SK-N-SH (cell line): Measurements from ENCODE around the gene SMIM12. TPM values are rescaled to one million over a fixed set of nuclear protein-coding genes. Genes with fewer than 3 reads are reported as not detected.

ENCODE experiments used
- CTCF ChIA-PET: fragments of 300-600, 350-600 bp; formaldehyde crosslinking; extraction: SDS; loops from one replicate; lab custom pipeline; 2021; lab: Yijun Ruan, JAX
- POLR2A ChIA-PET: fragments of 350-600 bp; sonication (Branson Sonifier 250); formaldehyde crosslinking; extraction: SDS; loops from one replicate; lab custom pipeline; 2020; ENCODE audit warnings: antibody characterized with exemption, inconsistent platforms; lab: Yijun Ruan, JAX
- DNase-seq: peaks from one replicate; pipeline ENCODE4 v3.0.0; 2012
- H2AFZ ChIP-seq: fragments of 200-600 bp; sonication (generic); 2 replicates; pipeline ENCODE4 v1.8.1; 2016; ENCODE audit warnings: antibody characterized with exemption, mild to moderate bottlenecking, low read depth
- H3F3A ChIP-seq: fragments of 200-600 bp; sonication (generic); replicated peaks from 2 replicates; pipeline ENCODE3; 2016; ENCODE audit warnings: antibody characterized with exemption, mild to moderate bottlenecking; ENCODE audit not compliant: insufficient read depth
- H3K27ac ChIP-seq, 2 experiments: fragments of 200-500 bp in 1 of 2; fragments of 200-600 bp in 1 of 2; sonication (Bioruptor generic) in 1 of 2; sonication (generic), shearing (Covaris generic) in 1 of 2; 2 replicates each; pipeline versions ENCODE4 v1.5.1 to v1.6.1; 2014 to 2016; ENCODE audit warnings: low read depth in 2 of 2, inconsistent platforms in 1 of 2, low read length in 1 of 2, mild to moderate bottlenecking in 1 of 2, mixed read lengths in 1 of 2
- H3K27me3 ChIP-seq: fragments of 200-600 bp; sonication (generic), shearing (Covaris generic); 2 replicates; pipeline ENCODE4 v1.6.1; 2016; ENCODE audit warnings: mixed run types; ENCODE audit not compliant: insufficient read depth
- H3K36me3 ChIP-seq, 2 experiments: fragments of 200-500 bp in 1 of 2; fragments of 200-600 bp in 1 of 2; sonication (Bioruptor generic) in 1 of 2; sonication (generic) in 1 of 2; replicated peaks in 1 of 2; 2 replicates each; pipeline versions ENCODE3 to v1.5.1; 2014 to 2016; ENCODE audit warnings: low read length in 1 of 2, mild to moderate bottlenecking in 1 of 2; ENCODE audit not compliant: insufficient read depth in 2 of 2, control insufficient read depth in 1 of 2
- H3K4me1 ChIP-seq, 2 experiments: fragments of 200-500 bp in 1 of 2; fragments of 200-600 bp in 1 of 2; sonication (Bioruptor generic) in 1 of 2; sonication (generic), shearing (Covaris generic) in 1 of 2; 2 replicates each; pipeline versions ENCODE4 v1.5.1 to v1.6.1; 2014 to 2016; ENCODE audit warnings: low read depth in 1 of 2, low read length in 1 of 2, mixed run types in 1 of 2; ENCODE audit not compliant: insufficient read depth in 2 of 2, control insufficient read depth in 1 of 2
- H3K4me2 ChIP-seq: fragments of 200-600 bp; sonication (generic), shearing (Covaris generic); 2 replicates; pipeline ENCODE4 v1.6.1; 2017; ENCODE audit warnings: mixed run types
- H3K4me3 ChIP-seq, 2 experiments: fragments of 200-500 bp in 1 of 2; fragments of 200-600 bp in 1 of 2; sonication (Bioruptor generic) in 1 of 2; sonication (generic), shearing (Covaris generic) in 1 of 2; 2 replicates each; pipeline versions ENCODE4 v1.5.1 to v1.8.1; 2014 to 2016; ENCODE audit warnings: low read depth in 2 of 2, inconsistent platforms in 1 of 2, low read length in 1 of 2, mild to moderate bottlenecking in 1 of 2, mixed read lengths in 1 of 2, moderate library complexity in 1 of 2
- H3K79me2 ChIP-seq: fragments of 200-600 bp; sonication (generic); 2 replicates; pipeline ENCODE4 v1.8.1; 2017; ENCODE audit warnings: mild to moderate bottlenecking; ENCODE audit not compliant: insufficient read depth
- H3K9ac ChIP-seq: fragments of 200-600 bp; sonication (generic); 2 replicates; pipeline ENCODE4 v1.6.1; 2017; ENCODE audit warnings: mixed run types
- H3K9me2 ChIP-seq: fragments of 200-600 bp; sonication (generic); 2 replicates; pipeline ENCODE4 v1.6.1; 2017; ENCODE audit warnings: mixed run types
- H3K9me3 ChIP-seq: fragments of 200-600 bp; sonication (generic); 2 replicates; pipeline ENCODE4 v1.6.1; 2017; ENCODE audit warnings: mixed run types, mild to moderate bottlenecking, moderate library complexity
- H4K20me1 ChIP-seq: fragments of 200-600 bp; sonication (generic); 2 replicates; pipeline ENCODE4 v1.6.1; 2017; ENCODE audit warnings: mild to moderate bottlenecking, mixed run types; ENCODE audit not compliant: insufficient read depth
- CHD2 ChIP-seq: fragments of 150-350 bp; IDR thresholded peaks from 2 replicates; pipeline ENCODE4 v1.6.1; 2018; ENCODE audit warnings: low read length; ENCODE audit not compliant: partially characterized antibody
- ELF1 ChIP-seq: IDR thresholded peaks from 2 replicates; pipeline ENCODE4 v1.4.0; 2012
- EP300 ChIP-seq, 2 experiments: IDR thresholded peaks; 2 replicates each; pipeline versions ENCODE4 v1.4.0 to v1.6.1; 2012; ENCODE audit warnings: borderline replicate concordance in 1 of 2, low read depth in 1 of 2, low read length in 1 of 2
- EZH2phosphoT487 ChIP-seq: fragments of 200-600 bp; sonication (generic); IDR thresholded peaks from 2 replicates; pipeline ENCODE4 v1.6.1; 2017; ENCODE audit warnings: low read depth, mixed run types, mild to moderate bottlenecking, antibody characterized with exemption, moderate library complexity, borderline replicate concordance
- FOSL2 ChIP-seq: IDR thresholded peaks from 2 replicates; pipeline ENCODE4 v1.4.0; 2012; ENCODE audit warnings: low read depth, mild to moderate bottlenecking, moderate library complexity, borderline replicate concordance
- FOXJ3 ChIP-seq: sonication (generic); formaldehyde crosslinking; IDR thresholded peaks from 2 replicates; pipeline ENCODE4 v1.5.1; 2020; ENCODE audit warnings: mild to moderate bottlenecking, missing genetic modification reagents
- GATA2 ChIP-seq: sonication (generic); formaldehyde crosslinking; IDR thresholded peaks from 2 replicates; pipeline ENCODE4 v1.5.0; 2020; ENCODE audit warnings: mild to moderate bottlenecking, missing genetic modification reagents
- MEF2A ChIP-seq: IDR thresholded peaks from 2 replicates; pipeline ENCODE4 v1.4.0; 2012; ENCODE audit warnings: low read depth, borderline replicate concordance
- MXI1 ChIP-seq: IDR thresholded peaks from 2 replicates; pipeline ENCODE4 v1.6.1; 2012; ENCODE audit warnings: mild to moderate bottlenecking, low read depth, low read length, improper control_type of control experiment
- NRF1 ChIP-seq: IDR thresholded peaks from 2 replicates; pipeline ENCODE4 v1.6.1; 2012; ENCODE audit warnings: low read depth, mild to moderate bottlenecking, low read length
- POLR2AphosphoS5 ChIP-seq: IDR thresholded peaks from 2 replicates; pipeline ENCODE4 v1.6.1; 2012; ENCODE audit warnings: low read depth, low read length
- RAD21 ChIP-seq: IDR thresholded peaks from 2 replicates; pipeline ENCODE4 v1.6.1; 2012; ENCODE audit warnings: mild to moderate bottlenecking, low read length
- TAF1 ChIP-seq: IDR thresholded peaks from 2 replicates; pipeline ENCODE4 v1.6.1; 2012; ENCODE audit warnings: low read depth, mild to moderate bottlenecking, low read length, moderate library complexity, borderline replicate concordance
- TCF12 ChIP-seq: IDR thresholded peaks from 2 replicates; pipeline ENCODE4 v1.4.0; 2012
- TEAD4 ChIP-seq: IDR thresholded peaks from 2 replicates; pipeline ENCODE4 v1.4.0; 2012; ENCODE audit warnings: mild to moderate bottlenecking, borderline replicate concordance; ENCODE audit not compliant: insufficient read depth
- YY1 ChIP-seq: IDR thresholded peaks from 2 replicates; pipeline ENCODE4 v1.4.0; 2012; ENCODE audit warnings: low read depth, mild to moderate bottlenecking
- WGBS: methylation state at CpG from one replicate; pipeline ENCODE4 v1.1.6; 2017; ENCODE audit warnings: low lambda C conversion rate; 5-methylcytosine and 5-hydroxymethylcytosine counted together
- polyA plus RNA-seq, 3 experiments: library from polyadenylated mRNA; depleted of rRNA; stranded (reverse); fragments of >200 nt; gene quantifications; 2 replicates each; pipeline ENCODE4 v1.2.3, GENCODE V29; 2012
- TF ChIP-seq, protein P1 (sequence below): IDR thresholded peaks from 2 replicates; pipeline ENCODE4 v1.4.0; 2012; ENCODE audit warnings: low read depth, borderline replicate concordance
- TF ChIP-seq, protein P2 (sequence below): IDR thresholded peaks from 2 replicates; pipeline ENCODE4 v1.6.1; 2012; ENCODE audit warnings: mild to moderate bottlenecking, low read depth, low read length, moderate library complexity
- TF ChIP-seq, protein P3 (sequence below): IDR thresholded peaks from 2 replicates; pipeline ENCODE4; 2012

The SMIM12 gene
- polyA plus RNA-seq, 1 of the 3 experiments (the other 2 are of a cell fraction), result 42.3 TPM

DNA sequence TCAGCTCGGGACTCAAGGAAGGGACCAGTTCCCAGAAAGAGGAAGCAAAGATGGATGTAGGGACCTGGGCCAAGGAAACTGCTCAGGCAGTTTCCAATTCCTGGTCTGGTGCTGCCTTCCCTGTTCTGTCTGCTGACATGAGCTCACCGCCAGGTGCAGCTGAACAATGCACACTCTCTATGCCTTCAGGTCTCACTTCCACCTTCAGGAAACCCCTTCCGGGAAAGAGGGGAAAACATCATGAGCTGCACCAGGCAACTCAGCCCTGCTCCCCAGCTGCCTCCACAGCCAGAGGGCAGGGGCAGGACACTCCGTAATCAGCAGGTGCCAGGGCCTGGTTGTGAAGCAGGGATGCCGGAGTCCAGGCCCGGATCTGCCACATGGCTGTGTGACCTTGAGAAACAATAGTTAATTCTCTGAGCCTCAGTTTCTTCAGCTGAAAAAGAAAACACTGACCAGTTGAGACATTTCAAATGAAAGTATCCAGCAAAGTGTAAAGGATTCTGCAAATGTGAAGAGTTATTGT lies 27.8 kb downstream of the SMIM12 start:
- Histone ChIP-seq H3K9ac (no peak overlapping the region), H3K27ac (0 out of 4 replicates have a peak overlapping the region, but pooled peaks of 1 of the 2 experiments have one; percentile 35), H3K79me2 (no peaks in the 10 kb centered on the region), H3K4me2 (no peak overlapping the region), H2AFZ (no peak overlapping the region)
- CTCF ChIA-PET, result interaction anchor here (1.9 to 2.0 kb wide), 2 partner anchors 21 to 45 kb away, joined by 8 to 18 read pairs; no protein-coding TSS in a partner anchor
- TF ChIP-seq EP300 (IDR thresholded peaks at IDR 0.05; ENCODE audit: borderline replicate concordance in 1 of 2, low read depth in 1 of 2, low read length in 1 of 2) (peak in 1 of 2 experiments; percentile 11; a peak in 1 of 4 replicates), TEAD4 (no peak)
- TF ChIP-seq, all 33 proteins: peak for 1
- H3K27me3 ChIP-seq, result no peaks in the 10 kb centered on the region
- no peaks in the 10 kb centered on the region for H3F3A ChIP-seq
- 66% methylated on average over 5 of the region's 6 CpGs for WGBS
- POLR2A ChIA-PET, result interaction anchor here (1.2 kb wide), 1 partner anchor 13 kb away, joined by 4 read pairs; no protein-coding TSS in a partner anchor
- no peaks in the 10 kb centered on the region for H3K36me3 ChIP-seq
- peak; percentile 54 for DNase-seq
- H3K9me3 ChIP-seq, result no peaks in the 10 kb centered on the region
- no peaks in the 10 kb centered on the region for H4K20me1 ChIP-seq
- H3K4me3 ChIP-seq, result no peak overlapping the region
- H3K9me2 ChIP-seq, result no peaks in the 10 kb centered on the region
- peaks cover 0 to 26% of the 10 kb centered on the region in 2 experiments; a peak in 1 of 4 replicates for H3K4me1 ChIP-seq

DNA sequence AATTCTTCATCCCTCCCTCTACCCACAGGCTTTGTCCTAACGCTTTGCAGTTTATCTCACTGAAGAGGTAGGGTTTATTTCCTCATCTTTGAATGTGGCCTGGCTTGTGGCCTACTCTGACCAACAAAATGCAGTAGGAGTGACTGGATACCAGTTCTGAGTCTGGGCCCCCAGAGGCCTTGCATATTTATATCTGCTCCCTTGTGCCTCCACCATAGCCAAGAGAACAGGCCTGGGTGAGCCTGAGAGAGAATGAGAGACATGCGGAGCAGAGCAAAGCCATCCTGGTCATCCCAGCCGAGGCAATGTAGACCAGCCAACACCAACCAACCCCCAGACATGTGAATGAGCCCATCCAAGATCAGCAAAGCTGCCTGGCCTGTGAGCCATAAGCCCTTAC lies 30.3 kb downstream of the SMIM12 start:
- Histone ChIP-seq H3K4me2 (no peak overlapping the region), H3K36me3 (no peaks in the 10 kb centered on the region), H3K9ac (no peak overlapping the region), H3K27ac (no peak overlapping the region), H4K20me1 (no peaks in the 10 kb centered on the region), H3K4me1 (peaks cover 0 to 45% of the 10 kb centered on the region in 2 experiments; a peak in 2 of 4 replicates), H2AFZ (no peak overlapping the region), H3F3A (no peaks in the 10 kb centered on the region), H3K27me3 (no peaks in the 10 kb centered on the region), H3K9me3 (no peaks in the 10 kb centered on the region), H3K9me2 (no peaks in the 10 kb centered on the region), H3K4me3 (no peak overlapping the region), H3K79me2 (no peaks in the 10 kb centered on the region)
- WGBS, result 63% methylated on average over 3 of the region's 3 CpGs
- CTCF ChIA-PET, result no interaction called here
- no peak for DNase-seq
- TF ChIP-seq TCF12, result no peak
- TF ChIP-seq, protein P1, sequence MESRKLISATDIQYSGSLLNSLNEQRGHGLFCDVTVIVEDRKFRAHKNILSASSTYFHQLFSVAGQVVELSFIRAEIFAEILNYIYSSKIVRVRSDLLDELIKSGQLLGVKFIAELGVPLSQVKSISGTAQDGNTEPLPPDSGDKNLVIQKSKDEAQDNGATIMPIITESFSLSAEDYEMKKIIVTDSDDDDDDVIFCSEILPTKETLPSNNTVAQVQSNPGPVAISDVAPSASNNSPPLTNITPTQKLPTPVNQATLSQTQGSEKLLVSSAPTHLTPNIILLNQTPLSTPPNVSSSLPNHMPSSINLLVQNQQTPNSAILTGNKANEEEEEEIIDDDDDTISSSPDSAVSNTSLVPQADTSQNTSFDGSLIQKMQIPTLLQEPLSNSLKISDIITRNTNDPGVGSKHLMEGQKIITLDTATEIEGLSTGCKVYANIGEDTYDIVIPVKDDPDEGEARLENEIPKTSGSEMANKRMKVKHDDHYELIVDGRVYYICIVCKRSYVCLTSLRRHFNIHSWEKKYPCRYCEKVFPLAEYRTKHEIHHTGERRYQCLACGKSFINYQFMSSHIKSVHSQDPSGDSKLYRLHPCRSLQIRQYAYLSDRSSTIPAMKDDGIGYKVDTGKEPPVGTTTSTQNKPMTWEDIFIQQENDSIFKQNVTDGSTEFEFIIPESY, result no peak
- no peak for TF ChIP-seq EP300 (IDR thresholded peaks at IDR 0.05; ENCODE audit: borderline replicate concordance in 1 of 2, low read depth in 1 of 2, low read length in 1 of 2)
- no peak for TF ChIP-seq RAD21
- TF ChIP-seq POLR2AphosphoS5, result no peak
- TF ChIP-seq, protein P2, sequence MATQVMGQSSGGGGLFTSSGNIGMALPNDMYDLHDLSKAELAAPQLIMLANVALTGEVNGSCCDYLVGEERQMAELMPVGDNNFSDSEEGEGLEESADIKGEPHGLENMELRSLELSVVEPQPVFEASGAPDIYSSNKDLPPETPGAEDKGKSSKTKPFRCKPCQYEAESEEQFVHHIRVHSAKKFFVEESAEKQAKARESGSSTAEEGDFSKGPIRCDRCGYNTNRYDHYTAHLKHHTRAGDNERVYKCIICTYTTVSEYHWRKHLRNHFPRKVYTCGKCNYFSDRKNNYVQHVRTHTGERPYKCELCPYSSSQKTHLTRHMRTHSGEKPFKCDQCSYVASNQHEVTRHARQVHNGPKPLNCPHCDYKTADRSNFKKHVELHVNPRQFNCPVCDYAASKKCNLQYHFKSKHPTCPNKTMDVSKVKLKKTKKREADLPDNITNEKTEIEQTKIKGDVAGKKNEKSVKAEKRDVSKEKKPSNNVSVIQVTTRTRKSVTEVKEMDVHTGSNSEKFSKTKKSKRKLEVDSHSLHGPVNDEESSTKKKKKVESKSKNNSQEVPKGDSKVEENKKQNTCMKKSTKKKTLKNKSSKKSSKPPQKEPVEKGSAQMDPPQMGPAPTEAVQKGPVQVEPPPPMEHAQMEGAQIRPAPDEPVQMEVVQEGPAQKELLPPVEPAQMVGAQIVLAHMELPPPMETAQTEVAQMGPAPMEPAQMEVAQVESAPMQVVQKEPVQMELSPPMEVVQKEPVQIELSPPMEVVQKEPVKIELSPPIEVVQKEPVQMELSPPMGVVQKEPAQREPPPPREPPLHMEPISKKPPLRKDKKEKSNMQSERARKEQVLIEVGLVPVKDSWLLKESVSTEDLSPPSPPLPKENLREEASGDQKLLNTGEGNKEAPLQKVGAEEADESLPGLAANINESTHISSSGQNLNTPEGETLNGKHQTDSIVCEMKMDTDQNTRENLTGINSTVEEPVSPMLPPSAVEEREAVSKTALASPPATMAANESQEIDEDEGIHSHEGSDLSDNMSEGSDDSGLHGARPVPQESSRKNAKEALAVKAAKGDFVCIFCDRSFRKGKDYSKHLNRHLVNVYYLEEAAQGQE, result no peak
- TF ChIP-seq EZH2phosphoT487, result no peak
- TF ChIP-seq TAF1, result no peak
- no peak for TF ChIP-seq TEAD4
- no peak for TF ChIP-seq MEF2A
- TF ChIP-seq ELF1, result no peak
- TF ChIP-seq FOSL2, result no peak
- TF ChIP-seq CHD2, result no peak
- no peak for TF ChIP-seq MXI1
- TF ChIP-seq GATA2 (CRISPR knock-in tag), result no peak
- TF ChIP-seq NRF1, result no peak
- TF ChIP-seq, protein P3, sequence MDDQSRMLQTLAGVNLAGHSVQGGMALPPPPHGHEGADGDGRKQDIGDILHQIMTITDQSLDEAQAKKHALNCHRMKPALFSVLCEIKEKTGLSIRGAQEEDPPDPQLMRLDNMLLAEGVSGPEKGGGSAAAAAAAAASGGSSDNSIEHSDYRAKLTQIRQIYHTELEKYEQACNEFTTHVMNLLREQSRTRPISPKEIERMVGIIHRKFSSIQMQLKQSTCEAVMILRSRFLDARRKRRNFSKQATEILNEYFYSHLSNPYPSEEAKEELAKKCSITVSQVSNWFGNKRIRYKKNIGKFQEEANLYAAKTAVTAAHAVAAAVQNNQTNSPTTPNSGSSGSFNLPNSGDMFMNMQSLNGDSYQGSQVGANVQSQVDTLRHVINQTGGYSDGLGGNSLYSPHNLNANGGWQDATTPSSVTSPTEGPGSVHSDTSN, result no peak
- no peak for TF ChIP-seq FOXJ3 (CRISPR knock-in tag)
- TF ChIP-seq YY1, result no peak
- POLR2A ChIA-PET, result no interaction called here
